NCI-H128 (cell line): ENCODE measurements around the gene IL13RA2.

Source experiments
- DNase-seq: peaks from one replicate; lab custom pipeline; 2025; ENCODE audit not compliant: unreplicated experiment; lab: John Stamatoyannopoulos, UW

IL13RA2 gene

DNA sequence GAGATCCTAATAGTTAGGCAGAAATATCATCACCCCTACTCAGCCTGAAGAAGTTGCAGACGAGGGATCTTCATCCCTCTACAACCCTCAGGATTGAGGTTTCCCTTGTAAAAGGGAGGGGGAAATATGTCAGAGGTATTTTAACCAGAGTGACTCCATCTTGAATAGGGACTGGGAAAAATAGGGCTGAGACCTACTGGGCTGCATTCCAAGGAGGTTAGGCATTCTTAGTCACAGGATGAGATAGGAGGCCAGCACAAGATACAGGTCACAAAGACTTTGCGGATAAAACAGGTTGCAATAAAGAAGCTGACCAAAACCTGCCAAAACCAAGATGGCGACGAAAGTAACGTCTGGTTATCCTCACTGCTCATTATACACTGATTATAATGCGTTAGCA, 17.5 kb downstream of the IL13RA2 start:
- no peak for DNase-seq

DNA sequence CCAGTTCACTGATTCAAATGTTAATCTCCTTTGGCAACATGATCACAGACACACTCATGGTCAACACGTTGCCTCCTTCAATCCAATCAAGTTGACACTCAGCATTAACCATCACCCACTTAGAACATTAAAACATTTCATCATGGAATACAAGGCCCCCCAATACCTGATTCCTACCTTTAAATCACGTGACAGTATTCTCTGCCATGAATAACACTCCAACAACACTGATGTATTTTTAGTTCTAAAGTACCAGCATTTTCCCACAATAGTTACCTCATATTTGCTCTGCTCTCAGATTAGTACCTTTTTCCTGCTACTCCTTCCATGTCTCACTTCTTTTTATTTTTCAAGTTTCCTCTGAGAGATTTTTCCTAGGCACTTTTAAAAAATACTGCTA, 19.6 kb downstream of the IL13RA2 start:
- no peak for DNase-seq

DNA sequence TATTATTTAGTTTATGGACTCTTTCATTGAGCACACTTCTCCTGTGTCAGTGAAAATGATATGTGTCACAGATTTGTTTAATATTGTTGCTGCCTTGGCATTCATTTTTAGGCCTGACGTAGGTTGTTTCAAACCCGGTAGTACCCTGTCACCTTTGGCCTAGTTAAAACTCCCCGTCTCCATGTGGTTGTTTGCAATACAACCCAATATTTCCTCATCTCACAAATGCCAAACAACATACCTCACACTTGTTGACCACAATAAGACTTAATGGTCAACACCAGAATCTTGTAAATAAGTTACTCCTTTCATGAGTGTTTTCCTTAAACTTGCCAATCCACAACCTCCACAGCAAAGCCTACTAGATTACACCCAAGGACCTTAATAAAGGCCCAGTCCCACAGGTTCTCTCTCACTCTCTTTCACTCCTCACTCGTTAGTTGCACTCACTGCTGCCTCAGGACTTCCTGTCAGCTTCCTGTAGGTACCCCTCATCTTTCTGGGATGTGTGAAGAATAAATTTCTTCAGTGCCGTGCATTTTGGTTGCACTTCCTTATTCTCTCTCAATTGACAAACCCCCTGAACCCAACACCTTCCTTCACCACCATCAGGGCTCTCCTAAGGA, 31.3 kb downstream of the IL13RA2 start:
- no peak for DNase-seq

DNA sequence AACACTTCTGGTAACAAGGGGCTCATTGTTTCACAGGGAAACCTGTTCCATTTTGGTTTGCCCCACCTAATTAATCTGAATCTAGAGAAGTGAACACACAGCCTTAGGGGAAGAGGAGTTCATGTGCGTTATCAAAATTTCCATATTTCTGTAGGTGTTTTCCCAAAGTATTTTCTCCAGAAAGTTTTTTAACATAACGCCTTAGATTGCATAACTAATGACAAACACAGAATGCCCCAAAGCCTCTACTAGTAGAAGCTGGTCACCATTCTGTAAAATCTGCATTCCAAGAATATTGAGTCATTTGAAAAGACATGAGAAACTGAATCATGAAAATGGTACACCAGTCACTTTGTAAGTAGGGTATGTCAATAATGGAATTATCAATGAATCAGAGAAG, 41.1 kb downstream of the IL13RA2 start:
- no peak for DNase-seq

DNA sequence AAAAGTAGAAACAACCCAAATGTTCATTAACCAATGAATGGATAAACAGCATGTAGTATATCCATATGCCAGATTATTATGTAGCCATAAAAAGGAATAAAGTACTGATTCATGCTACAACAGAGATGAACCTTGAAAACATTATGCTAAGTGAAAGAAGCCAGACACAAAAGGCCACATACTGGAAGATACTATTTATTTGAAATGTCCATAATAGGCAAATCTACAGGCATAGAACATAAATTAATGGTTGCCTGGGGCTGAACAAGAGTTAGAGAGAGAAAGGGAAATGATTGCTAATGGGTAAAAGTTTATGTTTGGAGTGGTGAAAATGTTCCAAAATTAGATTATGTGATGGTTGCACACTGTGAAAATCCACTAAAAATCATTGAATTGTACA, 44.4 kb downstream of the IL13RA2 start:
- no peak for DNase-seq

DNA sequence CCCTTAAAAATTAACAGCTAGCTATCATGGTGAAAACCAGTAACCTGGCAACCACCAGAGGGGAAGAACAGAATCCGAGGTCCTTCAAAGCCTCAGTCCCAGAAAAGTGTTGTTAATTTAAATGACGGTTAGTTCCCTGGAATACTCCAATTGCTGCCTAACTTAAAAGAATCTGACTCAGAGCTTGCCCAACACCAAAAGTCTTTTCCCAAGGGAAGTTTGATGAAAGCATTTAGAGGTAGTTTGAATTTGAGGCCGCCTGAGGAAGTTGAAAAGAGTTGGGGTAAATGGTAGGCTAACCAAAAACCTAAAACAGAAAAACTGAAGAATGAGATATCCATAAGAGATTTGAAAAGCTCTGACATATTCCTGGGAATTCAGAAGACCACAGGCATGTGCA, 46.6 kb downstream of the IL13RA2 start:
- no peak for DNase-seq

DNA sequence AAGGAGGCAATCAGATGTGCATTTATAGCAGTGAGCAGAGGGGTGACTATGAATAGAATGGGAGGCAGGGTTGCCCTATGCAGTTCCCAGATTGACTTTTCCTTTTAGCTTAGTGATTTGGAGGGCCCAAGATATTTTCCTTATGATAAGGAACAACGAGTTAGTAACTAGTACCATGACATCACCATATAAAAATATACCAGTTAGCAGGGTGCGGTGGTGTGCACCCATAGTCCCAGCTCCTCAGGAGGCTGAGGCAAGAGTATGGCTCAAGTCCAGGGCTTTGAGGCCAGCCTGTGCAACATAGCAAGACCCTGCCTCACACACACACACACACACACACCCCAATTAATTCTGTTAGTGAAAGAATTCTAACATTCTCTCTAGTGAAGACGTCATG, 53.0 kb downstream of the IL13RA2 start:
- DNase-seq = no peak

DNA sequence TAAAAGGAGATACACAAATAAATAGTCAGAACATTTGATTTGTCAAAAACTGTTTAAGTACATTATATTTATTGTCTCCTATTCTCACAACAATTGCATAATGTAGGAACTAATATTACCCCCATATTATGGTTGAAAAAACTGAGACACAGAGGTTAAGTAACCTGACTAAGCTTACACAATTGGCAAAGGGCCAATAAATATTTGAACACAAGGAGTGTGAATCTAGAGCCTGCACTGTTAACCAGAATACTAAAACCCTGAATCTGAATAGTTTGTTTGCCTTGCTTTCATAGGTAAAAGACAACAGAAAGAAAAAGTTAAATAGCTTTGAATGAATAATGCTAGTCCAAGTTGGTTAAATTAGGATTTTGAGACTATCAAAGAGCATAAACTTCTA, 55.2 kb downstream of the IL13RA2 start:
- no peak for DNase-seq

DNA sequence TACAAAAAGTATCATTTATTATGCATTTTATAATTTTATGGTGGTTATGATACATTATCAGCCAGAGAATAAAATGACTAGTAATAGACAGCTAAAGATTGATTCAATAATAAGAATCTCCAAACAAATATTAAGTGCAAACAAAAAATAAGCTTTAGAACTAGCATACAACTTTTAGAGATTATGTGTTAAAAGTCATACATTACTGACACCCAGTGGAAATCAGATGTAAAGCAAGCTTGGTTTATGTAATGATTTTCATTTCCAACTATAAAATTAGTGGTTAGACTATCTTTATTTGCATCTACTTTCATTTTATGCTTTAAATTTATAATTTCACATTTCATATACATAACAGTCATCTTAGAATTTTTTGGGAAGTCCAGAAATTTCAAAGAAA, 57.7 kb downstream of the IL13RA2 start:
- no peak for DNase-seq
